ENCODE results near the gene JMJD8.

Gene JMJD8

GRCh38 chr16:666572-666971, 17.6 kb downstream of the JMJD8 start:
- no peak for DNase-seq

GRCh38 chr16:662597-662996, 21.5 kb downstream of the JMJD8 start:
- DNase-seq: no peak

GRCh38 chr16:662095-662494, 22.0 kb downstream of the JMJD8 start:
- no peak for DNase-seq

GRCh38 chr16:661184-661821, 22.8 kb downstream of the JMJD8 start:
- peak in 2 of 56 donors; percentile 24 to 61 for DNase-seq

- DNase-seq: peak in 55 of 56 donors; percentile 17 to 94 (median 77)
Observed at GRCh38 chr16:660459-661183, 23.5 kb downstream of the JMJD8 start.

GRCh38 chr16:660132-660458, 24.0 kb downstream of the JMJD8 start:
- no peak for DNase-seq

GRCh38 chr16:659618-660017, 24.5 kb downstream of the JMJD8 start:
- no peak for DNase-seq

GRCh38 chr16:658679-659571, 25.2 kb downstream of the JMJD8 start:
- DNase-seq: no peak

GRCh38 chr16:657487-657886, 26.6 kb downstream of the JMJD8 start:
- DNase-seq: no peak

GRCh38 chr16:654034-654433, 30.1 kb downstream of the JMJD8 start:
- no peak for DNase-seq

GRCh38 chr16:652454-653305, 31.5 kb downstream of the JMJD8 start:
- no peak for DNase-seq

GRCh38 chr16:651844-652243, 32.3 kb downstream of the JMJD8 start:
- DNase-seq: no peak

GRCh38 chr16:649631-650030, 34.5 kb downstream of the JMJD8 start:
- DNase-seq: no peak

- DNase-seq: peak; percentile 63 to 97 (median 85)
Observed at GRCh38 chr16:648781-649589, 35.1 kb downstream of the JMJD8 start, which contains the start of gene WDR90. Gene WDR90, plus strand, starts transcription at chr16:649365. Its CDS starts 52 bp downstream, at chr16:649417.

- peak in 4 of 56 donors; percentile 12 to 35 (median 22) for DNase-seq
Observed at GRCh38 chr16:648071-648780, 35.9 kb downstream of the JMJD8 start.

- DNase-seq: peak in 4 of 56 donors; percentile 7 to 38 (median 28)
Observed at GRCh38 chr16:647173-647902, 36.8 kb downstream of the JMJD8 start.

- DNase-seq: no peak
Observed at GRCh38 chr16:646679-647172, 37.4 kb downstream of the JMJD8 start.

GRCh38 chr16:645852-646678, 38.1 kb downstream of the JMJD8 start:
- DNase-seq: no peak

Measured in amygdala (tissue), 56 donors.